Stimulated activated CD8-positive, alpha-beta memory T cell treated with anti-CD3 and anti-CD28 coated beads, Interleukin-2, amount 100 ng/mL, for 1 hour (primary cell): Measurements from ENCODE around the gene NXPH1.

ENCODE experiments used
- DNase-seq, 2 donors: peaks; one replicate each; pipeline ENCODE4 v3.0.0-alpha.2; 2020; ENCODE audit warnings: low read depth in 2 of 2

NXPH1 gene

DNA sequence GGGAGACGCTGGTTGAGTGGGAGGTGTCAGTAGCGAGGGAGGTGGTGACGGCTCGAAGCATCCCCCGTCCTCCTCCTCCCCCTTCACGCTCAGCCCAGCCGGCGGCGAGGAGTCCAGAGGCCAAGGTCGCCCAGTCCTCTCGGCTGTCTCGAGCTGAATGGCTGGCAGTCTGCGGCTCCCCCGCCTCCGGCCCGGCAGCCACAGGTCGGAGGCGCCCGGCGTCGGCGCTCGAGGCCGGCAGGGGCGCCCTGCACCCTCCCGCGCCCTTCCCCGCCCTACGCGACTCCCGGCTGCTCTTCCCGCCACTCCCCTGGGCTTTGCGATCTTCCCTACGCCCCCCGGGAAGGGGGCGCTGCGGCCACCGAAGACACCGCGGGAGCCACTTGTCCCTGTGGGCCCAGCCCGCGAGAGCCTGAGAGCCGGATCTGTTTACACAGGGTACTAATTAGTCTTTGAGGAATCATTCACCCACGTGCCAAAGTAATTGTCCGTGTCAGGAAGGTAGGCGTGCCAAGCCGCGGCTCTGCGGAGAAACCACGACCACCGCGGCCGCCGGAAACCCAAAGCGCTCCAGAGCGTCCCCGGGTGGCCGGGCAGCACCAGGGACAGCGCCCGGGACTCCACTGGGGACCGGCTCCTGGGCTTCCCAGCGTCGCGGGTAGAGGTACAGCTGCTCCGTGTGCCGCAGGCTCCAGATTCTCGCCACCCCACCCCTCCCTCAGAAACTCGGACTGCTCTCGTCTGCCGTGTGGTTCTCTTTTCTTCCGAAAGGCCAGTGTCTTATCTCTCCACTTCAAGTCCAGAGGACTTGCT lies at the start of gene NXPH1:
Gene NXPH1, plus strand, starts transcription at position 133 of the 813 bp plus-strand sequence.
- no peak for DNase-seq

DNA sequence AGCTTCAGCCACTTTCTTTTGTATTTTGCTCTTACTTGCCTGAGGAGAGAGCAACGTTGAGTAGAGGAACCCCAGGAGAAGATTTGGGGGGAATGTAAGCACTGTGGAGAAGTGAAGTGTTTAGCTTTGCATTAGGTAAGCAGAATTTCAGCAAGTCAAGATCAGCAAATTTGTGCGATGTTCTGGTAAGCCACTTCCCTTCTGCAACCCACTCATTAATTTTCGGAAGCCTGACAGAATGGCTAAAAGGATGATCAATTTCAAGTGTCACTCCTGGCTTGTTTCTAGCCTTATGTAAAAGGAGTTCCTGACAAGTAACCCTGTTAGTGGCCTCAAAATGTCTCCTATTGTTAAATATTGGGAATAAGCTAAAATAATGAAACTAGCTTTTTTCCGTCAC lies 48.5 kb upstream of the NXPH1 start:
- DNase-seq = no peak

DNA sequence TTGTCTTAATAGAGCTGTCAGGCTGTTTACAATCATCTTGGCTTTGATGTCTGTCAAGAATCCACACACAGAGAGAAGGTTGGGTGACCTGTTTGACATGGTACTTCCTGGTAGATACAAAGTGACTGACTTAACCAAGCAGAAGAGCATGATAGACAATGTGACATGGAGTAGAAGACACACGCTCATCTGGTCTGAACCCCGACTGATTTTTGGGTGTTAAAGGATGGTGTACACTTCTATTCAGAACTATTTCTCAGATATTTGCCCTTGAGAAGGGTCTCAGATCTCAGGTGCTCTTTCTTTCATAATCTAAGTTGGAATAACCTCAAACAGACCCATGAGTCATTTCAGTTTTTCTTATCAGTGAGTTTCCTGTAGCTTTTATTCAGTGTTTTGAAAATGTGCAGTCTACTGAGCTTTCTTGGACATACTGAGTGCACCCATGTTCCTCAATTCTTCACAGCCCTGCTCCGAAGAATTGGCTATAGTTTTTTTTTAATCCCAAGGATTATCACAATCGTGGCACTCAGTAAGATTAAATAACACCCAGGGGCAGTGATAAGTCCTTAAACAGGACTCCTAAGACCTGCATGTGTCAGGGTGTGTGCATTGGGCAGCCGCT lies 46.4 kb upstream of the NXPH1 start:
- no peak for DNase-seq

DNA sequence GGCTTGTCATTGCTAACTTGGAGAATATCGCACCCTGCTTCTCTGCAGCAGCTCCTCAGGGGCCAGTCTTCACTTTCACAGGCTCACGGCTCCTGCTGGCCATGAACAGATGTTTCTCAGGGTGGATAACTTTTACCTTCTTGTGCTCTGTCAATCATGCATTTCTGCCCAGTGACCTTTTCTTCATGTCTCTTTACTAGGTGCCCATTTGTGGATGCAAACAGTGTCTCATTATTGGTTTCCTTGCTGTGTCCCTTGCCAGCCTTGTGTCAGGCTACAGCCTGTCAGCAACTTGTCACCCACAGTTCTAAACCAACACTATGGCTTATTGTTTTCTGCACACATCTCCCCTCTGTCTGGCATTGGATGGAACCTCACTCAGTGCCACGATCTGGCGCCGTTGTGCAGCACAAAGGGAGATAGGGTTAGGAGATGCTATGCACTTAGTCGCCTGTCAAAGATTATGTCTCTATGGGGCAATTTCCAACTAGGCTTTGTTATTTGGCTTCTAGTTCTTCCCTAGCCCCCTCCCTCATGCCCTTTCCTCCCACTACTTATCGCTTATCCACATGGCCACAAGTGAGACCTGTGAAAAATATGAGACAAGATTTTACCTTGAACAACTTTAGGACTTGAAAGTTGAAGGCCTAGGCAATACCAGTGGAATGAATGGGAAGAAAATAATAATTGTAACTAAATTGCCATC lies 45.7 kb upstream of the NXPH1 start:
- no peak for DNase-seq

DNA sequence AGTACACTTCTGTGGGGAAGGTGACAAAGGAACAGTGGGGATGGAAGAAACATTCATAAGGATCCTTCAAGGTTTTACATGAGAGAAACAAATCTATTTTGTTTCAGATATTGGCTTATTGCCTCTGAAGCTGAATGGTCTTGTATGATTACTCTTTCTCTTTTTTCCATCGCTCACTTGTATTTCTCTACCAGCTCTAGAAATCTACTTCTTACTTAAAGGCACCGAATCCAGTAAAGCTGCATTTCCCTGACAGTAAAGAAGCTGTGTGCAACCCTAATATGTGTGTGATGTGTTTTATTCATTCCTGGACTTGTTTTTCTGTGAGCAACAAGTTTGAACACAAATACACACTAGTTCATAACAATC lies 45.2 kb upstream of the NXPH1 start:
- DNase-seq = no peak

DNA sequence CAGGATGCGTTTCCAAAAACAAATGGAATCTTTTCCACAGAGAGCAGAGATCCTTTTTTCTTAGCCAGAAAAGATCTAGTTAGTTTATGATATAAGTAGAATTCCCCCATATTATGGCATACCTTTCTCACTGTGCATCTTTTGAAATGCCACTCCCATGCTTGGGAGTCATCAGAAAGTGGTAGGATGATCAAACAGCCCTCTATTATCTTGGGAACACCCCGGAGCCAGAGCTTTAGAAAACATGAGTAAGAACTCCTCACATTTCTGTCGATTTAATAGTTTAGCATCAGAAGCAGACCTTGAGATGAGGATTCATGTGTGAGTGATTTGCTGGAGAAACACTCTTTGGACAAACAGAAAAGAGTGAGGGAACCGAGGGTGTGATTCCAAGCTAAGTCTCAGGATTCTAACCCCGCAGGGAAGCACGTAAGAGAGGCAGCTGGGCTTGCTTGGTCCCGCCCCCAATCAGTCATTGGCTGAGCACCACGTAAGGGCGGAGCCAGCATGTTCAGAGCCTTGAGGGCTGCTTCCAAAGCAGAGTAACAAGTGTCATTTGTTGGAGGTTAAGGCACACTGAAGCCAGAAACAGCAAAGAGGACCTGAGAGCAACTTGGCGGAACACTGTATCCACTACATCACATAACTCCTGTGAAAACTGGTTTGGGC lies 43.7 kb upstream of the NXPH1 start:
- DNase-seq = no peak

DNA sequence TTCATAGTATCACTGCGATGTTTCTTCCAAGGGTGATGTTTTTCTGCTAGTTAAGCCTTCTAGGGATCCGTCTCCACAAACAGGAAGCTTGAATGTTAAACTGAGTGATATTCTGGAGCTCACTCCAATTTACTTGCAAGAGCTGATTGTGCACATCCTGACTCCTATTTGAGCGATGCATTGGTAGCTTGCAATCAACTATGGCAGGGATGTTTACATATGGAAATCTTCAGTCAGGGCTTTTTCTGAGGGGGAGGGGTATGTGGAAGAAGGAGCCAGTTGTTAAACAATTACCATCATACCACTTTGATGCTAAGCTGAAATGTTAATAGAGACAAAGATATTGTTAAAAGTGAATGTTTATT lies 43.2 kb upstream of the NXPH1 start:
- DNase-seq = no peak

DNA sequence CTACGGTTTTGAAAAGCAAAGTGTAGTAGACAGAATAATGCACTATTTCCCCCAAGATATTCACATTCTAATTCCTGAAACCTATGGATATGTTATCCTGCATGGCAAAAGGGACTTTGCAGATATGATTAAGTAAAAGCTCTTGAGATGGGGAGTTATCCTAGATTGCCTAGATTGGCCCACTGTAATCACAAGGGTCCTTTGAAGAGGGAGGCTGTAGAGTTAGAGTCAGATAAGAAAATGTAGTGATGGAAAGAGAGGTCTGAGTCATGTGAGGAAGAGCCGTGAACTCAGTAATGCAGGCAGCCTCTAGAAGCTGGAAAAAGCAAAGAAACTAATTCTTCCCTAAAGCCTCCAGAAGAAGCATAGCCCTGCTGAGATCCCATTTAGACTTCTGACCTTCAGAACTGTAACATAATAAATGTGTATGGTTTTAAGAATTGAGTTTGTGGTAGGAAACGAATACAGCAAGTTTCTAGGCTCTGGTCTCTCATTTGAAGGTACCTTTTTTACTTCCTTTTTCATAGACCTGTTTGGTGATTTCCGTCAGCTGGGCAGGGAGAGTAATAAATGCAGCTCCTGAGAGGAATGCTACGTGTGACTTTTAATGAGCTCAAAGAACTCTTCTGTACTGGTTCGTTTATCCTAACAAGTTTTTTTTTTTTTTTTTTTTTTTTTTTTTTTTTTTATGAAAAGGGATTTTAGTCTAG lies 41.9 kb upstream of the NXPH1 start:
- no peak for DNase-seq

DNA sequence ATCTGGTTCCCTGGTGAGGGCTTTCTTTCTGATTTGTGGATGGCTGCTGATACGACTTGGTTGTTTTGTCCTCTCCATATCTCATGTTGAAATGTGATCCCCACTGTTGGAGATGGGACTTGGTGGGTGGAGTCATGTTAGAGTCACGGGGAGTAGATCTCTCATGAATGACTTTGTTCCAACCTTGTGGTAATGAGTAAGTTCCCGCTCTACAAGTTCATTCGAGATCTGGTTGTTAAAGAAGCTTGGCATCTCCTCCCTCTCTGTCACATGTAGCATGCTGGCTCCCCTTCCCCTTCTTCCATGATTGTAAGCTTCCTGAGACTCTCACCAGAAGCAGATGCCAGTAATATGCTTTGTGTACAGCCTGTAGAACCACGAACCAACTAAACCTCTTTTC lies 37.1 kb upstream of the NXPH1 start:
- no peak for DNase-seq

DNA sequence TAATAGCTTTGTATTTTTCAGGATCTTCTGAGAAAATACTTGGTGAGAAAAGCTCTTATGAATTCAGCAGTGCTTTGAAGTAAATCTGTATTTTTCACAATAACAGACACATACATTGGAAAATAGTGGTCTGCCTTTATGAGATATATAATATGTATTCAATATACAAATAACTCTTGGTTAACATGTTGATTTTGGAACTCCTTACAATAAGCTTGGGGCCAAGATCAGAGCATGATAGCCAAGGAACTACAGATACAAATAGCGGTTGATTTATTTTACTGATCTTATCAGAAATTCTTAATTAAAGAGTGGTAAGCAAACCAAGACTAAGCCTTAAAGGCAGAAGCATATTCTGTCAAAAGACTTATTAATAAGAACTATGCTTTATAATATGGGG lies 24.5 kb upstream of the NXPH1 start:
- DNase-seq = no peak

DNA sequence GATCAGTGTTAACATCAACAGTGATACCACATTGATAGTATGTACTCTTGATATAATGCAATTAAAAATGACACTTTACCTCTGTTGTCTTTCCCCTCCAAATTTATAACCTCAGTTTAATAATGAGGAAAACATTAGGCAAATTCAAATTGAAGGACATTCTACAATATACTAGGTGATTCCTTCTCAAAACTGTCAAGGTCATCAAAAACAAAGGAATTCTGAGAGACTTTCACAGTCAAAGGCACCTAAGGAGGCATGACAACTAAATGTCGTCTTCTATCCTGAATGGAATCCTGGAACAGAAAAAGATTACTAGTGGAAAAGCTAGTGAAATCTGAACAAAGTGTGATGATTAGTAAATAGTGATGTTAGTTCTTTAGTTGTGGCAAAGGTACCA lies 22.3 kb upstream of the NXPH1 start:
- no peak for DNase-seq

DNA sequence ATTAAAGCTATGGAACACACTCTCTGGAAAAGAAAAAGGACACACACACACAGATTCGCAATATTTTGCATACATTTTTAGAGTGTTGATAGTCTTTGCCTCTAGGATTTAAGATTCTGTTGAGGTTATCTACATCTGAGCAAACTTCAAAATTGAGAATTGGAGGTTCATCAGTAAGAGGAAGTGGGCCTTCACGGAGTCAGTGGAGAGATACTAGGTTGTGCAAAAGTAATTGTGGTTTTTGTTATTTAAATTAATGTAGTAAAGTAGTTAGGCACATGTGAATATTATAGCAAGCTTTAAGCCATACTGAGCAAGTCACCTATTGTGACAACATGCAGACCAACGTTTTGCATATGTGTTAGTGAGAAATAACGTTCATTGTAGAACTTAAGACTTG lies 19.8 kb upstream of the NXPH1 start:
- DNase-seq = no peak

DNA sequence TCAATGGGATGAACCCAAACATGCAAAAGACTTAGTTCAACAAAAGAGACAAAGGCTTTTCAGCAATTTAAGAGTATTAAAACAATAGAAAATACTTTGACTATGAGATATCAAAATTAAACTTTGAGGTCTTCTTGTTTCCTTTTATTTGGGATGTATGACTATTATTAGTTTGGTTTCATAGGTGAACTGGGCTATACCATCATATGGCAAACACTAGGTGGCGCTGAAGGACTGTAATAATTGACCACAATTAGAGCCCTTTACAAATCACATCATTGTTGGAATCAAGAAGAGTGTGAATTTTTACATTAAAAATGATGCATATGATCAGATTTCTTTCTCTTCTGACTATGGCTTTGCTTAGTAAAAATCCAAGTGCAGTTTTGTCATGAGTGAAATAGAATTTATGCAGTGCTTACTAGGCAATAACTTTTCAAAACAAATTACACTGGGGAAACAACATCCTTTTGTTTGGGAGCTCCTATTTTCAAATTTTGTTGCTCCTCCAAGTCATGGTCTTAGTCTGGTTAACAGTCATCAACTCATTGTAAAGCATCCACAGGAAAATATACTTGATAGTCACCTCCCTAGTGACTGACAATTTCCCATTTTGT lies 14.7 kb upstream of the NXPH1 start:
- peak in 1 of 2 donors; percentile 28 for DNase-seq

DNA sequence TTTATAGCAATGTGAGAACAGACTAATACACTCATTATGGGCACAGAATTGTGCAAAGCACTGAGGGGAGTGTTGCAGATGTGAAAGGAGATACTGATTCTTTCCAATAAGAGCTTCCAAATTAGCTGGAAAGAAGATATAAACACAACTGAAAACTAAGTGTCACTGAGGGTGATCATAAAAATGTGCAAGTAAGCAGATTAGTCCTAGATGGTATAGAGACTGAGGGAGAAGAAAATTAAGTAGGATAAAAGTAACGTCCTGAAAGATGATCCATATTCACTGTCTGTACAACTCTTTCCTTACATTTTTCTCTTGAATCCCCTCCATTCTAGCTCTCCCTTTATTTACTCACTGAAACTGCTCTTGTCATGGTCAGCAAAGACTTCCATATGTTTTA lies 11.2 kb upstream of the NXPH1 start:
- DNase-seq = no peak

DNA sequence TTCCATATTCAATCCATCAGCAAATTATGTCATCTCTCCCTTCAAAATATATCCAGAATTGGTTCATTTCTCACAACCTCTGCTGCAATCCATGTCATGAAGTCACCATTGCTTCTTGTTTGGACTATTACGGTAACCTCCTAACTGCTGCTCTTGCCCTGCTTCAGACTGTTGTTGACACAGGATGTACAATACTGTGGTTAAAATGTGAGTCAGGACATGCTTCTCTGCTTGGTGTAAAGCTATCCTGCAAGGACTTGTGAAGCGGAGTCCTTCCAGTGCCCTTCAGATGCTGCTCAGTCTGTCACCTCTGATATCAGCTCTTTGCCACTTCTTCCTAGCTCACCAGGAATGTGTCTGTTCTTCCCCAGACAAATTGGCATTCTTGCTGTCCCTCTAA lies 10.4 kb upstream of the NXPH1 start:
- no peak for DNase-seq

DNA sequence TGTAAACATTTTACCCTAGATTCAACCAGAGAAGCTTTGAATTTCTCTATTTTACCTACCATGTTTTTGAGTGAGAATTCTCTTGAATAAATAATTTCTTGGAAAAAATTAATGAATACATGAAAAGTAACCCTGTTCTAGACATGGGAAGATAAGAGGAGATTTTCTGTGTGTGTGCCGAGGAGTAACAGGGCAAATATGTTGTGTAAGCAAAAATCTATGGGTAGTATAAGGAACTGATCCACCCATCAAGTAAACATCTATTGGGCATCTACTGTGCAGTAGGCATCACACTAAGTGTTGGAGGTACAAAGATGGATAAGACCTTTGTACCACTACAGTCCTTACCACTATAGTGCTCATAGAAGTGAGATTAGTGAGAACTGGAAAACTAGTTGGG lies 8.2 kb upstream of the NXPH1 start:
- no peak for DNase-seq

DNA sequence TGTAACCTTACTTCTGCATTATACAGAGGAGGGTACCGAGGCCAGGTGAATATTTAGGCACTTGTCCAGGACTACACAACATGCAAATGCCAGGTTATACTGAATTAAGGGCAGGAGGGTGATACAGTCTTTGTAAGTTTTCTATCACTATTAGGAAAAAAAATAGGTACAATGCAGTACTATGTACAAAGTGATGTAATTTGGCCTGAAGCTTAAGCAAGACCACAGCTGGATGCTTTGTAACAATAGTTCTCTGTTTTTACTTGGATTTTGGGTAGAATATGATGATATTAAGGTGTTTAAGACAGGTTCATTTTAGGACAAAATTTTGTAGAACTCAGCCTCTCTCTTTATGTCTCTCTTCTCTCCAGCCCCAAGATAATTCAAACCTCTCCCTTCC lies 2.8 kb upstream of the NXPH1 start:
- DNase-seq = no peak

DNA sequence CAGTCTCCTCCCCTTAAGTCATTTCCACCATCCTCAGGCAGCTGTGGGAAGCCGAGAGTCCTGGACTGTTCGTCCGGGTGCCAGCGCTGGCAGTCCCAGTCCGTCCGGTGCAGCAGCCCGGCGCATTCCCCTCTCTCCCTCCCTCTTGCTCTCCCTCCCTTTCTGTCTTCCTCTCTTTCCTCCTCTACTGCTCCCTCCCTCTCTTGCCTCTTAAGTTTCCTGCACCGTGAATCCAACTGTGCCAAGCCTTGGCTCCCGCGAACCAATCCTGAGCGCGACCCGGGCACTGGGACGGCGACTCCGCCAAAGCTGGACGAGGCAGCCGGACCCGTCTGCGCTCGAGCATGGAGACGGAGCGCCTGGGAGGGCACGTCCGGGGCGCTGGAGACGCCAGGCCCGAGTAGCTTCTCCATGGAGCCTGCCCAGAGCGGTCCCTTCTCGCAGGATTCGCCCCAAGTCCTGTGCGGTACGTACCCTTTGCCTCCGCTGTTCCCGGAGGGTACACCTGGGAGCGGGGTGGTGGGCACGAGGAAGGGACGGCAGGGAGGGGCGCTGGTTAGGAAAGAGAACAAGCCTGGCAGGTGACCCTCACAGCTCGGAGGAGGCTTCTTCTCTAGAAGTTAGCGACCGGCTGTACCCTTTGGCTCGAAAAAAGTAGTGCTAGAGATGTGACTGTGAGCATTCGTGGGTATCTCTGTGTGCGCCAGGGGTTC lies 1.0 kb downstream of the NXPH1 start:
- no peak for DNase-seq

DNA sequence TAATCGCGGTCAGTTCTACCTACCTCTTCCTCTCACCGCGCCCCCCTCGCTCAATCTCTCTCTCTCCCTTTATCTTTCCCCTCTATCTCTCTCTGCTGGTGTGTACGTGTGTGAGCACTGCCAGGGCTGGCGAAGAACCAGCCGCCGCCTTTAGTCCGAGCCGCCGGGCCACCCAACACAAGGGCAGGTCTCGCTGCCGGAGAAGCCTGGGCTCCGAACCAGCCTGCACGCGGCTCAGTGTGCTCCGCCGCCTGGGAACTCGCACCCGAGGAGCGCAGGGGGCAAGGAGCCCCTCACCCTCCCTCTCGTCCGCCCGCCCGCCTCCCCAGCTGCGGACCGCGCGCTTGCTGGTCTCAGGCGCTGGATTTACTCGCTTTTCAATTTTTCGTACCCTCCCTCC lies 1.7 kb downstream of the NXPH1 start:
- no peak for DNase-seq

DNA sequence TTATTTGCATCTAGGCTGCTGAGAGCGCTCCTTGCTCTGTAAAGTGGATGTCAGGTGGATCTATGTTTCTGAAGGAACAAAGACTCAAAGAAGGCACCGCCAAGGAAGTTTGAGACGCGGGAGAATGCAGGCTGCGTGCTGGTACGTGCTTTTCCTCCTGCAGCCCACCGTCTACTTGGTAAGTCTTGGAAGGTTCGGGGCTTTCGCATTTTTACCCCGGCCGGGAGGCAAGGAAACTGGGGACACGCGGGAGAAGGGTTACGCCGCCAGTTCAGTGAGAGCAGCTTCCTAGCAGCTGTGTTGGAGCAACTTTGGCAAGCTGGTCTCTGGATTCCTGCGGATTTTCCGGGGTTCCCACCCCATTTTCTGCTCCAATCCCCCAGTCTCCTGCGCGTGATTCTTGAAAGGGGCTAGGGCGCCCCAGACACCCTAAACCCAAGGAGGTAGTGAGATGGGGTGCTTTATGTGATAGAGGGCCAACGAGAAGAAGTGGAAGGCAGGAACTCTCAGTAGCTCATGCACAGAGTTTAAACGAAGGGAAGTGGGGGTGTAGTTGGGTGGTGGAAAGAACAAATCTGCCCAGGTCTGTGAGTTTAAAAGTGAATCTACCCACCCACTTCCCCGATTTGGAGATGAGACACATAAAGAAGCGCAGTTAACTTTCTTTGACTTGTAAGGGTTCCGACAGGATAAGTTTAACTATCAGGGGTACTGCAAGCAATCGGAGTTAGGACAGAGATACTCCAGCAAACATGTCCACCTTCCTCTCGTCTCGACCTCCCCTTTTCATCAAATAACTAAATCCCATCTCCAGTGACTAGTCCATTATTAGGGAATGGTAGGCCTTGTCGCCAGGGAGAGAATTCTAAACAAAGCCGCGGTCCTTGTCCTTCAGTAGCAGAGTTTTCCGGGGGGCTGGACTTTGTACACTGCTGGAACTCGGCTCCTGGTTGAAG lies 2.5 kb downstream of the NXPH1 start:
- DNase-seq = no peak
